Naive B cell (primary cell): Measurements from ENCODE around the gene ENKUR. TPM values are rescaled to one million over a fixed set of nuclear protein-coding genes. Genes with fewer than 3 reads are reported as not detected.

ENCODE experiments used
- ATAC-seq, 2 donors: fragments of 150-1000 bp; cut with Tn5 transposase; 2 replicates each; pipeline ENCODE4 v1.10.0; 2021; ENCODE audit warnings: low read depth in 2 of 2, mild to moderate bottlenecking in 2 of 2, moderate library complexity in 2 of 2
- DNase-seq: peaks from one replicate; pipeline ENCODE4 v3.0.0; 2022
- H3K27ac Mint-ChIP-seq, 6 donors: one replicate each; pipeline ENCODE4 v1.8.0; 2020 to 2022; ENCODE audit warnings: mild to moderate bottlenecking in 6 of 6, mixed read lengths in 6 of 6, moderate library complexity in 5 of 6, inconsistent platforms in 2 of 6
- H3K27me3 Mint-ChIP-seq, 3 donors: one replicate each; pipeline ENCODE4 v1.8.0; 2021 to 2022; ENCODE audit warnings: mixed read lengths in 3 of 3, mild to moderate bottlenecking in 1 of 3
- H3K36me3 Mint-ChIP-seq, 2 donors: one replicate each; pipeline ENCODE4 v1.8.0; 2020 to 2022; ENCODE audit warnings: mixed read lengths in 2 of 2, inconsistent platforms in 1 of 2, mild to moderate bottlenecking in 1 of 2
- H3K4me1 Mint-ChIP-seq, 3 donors: one replicate each; pipeline ENCODE4 v1.8.0; 2020 to 2022; ENCODE audit warnings: mixed read lengths in 3 of 3, inconsistent platforms in 1 of 3, mild to moderate bottlenecking in 1 of 3, moderate library complexity in 1 of 3
- H3K4me3 Mint-ChIP-seq, 8 donors: one replicate each; pipeline ENCODE4 v1.8.0; 2020 to 2022; ENCODE audit warnings: mild to moderate bottlenecking in 8 of 8, mixed read lengths in 8 of 8, moderate library complexity in 8 of 8, inconsistent platforms in 2 of 8
- H3K9me3 Mint-ChIP-seq, 7 donors: one replicate each; pipeline ENCODE4 v1.8.0; 2020 to 2022; ENCODE audit warnings: mixed read lengths in 7 of 7, mild to moderate bottlenecking in 5 of 7, inconsistent platforms in 2 of 7, moderate library complexity in 1 of 7
- polyA plus RNA-seq, 6 donors: library from polyadenylated mRNA; unstranded; fragments of 300-500 nt; fragmentation: Illumina TruSeq; gene quantifications; one replicate each; pipeline ENCODE4 v1.2.3, GENCODE V29; 2021; ENCODE audit warnings: low read depth in 6 of 6

Gene ENKUR
- polyA plus RNA-seq, 6 donors from 2014 or later: 0.61 to 3.1 (median 0.70) TPM; not detected in 2

DNA sequence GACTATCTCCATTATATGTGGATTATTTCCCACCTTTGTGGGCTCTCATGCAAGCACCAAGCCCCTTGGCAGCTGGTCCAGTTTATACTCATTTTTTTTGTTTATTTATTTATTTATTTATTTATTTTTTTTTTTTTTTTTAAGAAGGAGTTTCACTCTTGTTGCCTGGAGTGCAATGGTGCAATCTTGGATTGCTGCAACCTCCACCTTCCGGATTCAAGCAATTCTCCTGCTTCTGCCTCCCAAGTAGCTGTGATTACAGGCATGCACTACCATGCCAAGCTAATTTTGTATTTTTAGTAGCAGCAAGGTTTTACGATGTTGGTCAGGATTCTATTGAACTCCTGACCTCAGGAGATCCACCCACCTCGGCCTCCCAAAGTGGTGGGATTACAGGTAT is 66.3 kb downstream of the ENKUR start:
- Mint-ChIP-seq H3K4me3 (no peak overlapping the region), H3K9me3 (peaks cover 0 to 8% (median 0%) of the 10 kb centered on the region in 7 donors), H3K4me1 (peaks cover 8 to 19% (median 11%) of the 10 kb centered on the region in 3 donors), H3K36me3 (peaks cover 0 to 9% of the 10 kb centered on the region in 2 donors), H3K27ac (no peak overlapping the region), H3K27me3 (peaks cover 39 to 62% (median 52%) of the 10 kb centered on the region in 3 donors)
- DNase-seq (no peak), ATAC-seq (no peak)

- DNase-seq: no peak
- ATAC-seq: no peak
- H3K4me1 Mint-ChIP-seq: peaks cover 0 to 12% (median 3%) of the 10 kb centered on the region in 3 donors
- no peak overlapping the region for H3K4me3 Mint-ChIP-seq
- H3K36me3 Mint-ChIP-seq: peaks cover 0 to 9% of the 10 kb centered on the region in 2 donors
- H3K27ac Mint-ChIP-seq: peak overlapping the region in 1 of 6 donors; percentile 12
- H3K27me3 Mint-ChIP-seq: peaks cover 23 to 44% (median 36%) of the 10 kb centered on the region in 3 donors
- H3K9me3 Mint-ChIP-seq: peaks cover 0 to 8% (median 0%) of the 10 kb centered on the region in 7 donors
Measured at GRCh38 chr10:24947304-24948097, 68.5 kb downstream of the ENKUR start.

DNA sequence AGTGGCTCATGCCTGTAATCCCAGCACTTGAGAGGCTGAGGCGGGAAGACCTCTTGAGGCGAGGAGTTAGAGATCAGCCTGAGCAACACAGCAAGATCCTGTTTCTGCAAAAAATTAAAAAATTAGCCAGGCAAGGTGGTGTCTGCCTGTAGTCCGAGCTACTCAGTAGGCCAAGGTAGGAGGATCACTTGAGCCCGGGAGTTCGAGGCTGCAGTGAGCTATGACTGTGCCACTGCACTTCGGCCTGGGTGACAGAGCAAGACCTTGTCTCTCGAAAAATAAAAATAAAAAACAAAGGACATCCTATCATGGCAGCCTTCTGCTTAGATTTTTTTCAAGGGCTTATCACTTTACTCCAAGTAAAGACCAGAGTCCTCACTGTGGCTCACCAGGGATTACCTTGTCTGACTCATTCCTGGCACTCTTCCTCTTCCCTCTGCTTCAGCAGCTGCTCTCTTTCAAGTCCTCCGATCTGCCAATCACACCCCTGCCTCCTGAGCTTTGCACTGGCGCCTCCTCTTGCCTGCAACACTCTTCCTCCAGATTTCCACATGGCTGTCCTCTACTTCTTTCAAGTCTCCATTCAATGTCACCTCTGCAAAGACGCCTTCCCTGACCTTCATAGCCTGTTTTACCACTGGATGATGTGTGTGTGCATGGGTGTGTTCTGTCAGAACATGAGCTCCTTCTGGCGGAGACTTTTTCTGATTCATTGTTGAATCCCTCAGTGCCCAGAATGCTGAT is 71.3 kb downstream of the ENKUR start:
- H3K36me3 Mint-ChIP-seq: no peaks in the 10 kb centered on the region
- H3K4me3 Mint-ChIP-seq: no peak overlapping the region
- DNase-seq (no peak), ATAC-seq (no peak)
- no peaks in the 10 kb centered on the region for H3K4me1 Mint-ChIP-seq
- H3K27ac Mint-ChIP-seq: no peak overlapping the region
- H3K9me3 Mint-ChIP-seq: peaks cover 0 to 8% (median 0%) of the 10 kb centered on the region in 7 donors
- H3K27me3 Mint-ChIP-seq: peaks cover 9 to 23% (median 11%) of the 10 kb centered on the region in 3 donors

- ATAC-seq: no peak
Measured at GRCh38 chr10:24938525-24938924, 77.4 kb downstream of the ENKUR start.

GRCh38 chr10:24938076-24938475 is 77.9 kb downstream of the ENKUR start:
- Mint-ChIP-seq H3K4me3 (no peak overlapping the region), H3K9me3 (peaks cover 0 to 2% (median 0%) of the 10 kb centered on the region in 7 donors), H3K27me3 (peaks cover 4 to 15% (median 14%) of the 10 kb centered on the region in 3 donors), H3K4me1 (no peaks in the 10 kb centered on the region), H3K27ac (no peak overlapping the region), H3K36me3 (no peaks in the 10 kb centered on the region)
- no peak for DNase-seq
- ATAC-seq: no peak

More at GRCh38 chr10:24938525-24938924, 77.4 kb downstream of the ENKUR start:
- peaks cover 0 to 2% (median 0%) of the 10 kb centered on the region in 7 donors for H3K9me3 Mint-ChIP-seq
- no peaks in the 10 kb centered on the region for H3K36me3 Mint-ChIP-seq
- DNase-seq: no peak
- H3K4me1 Mint-ChIP-seq: no peaks in the 10 kb centered on the region
- H3K27ac Mint-ChIP-seq: no peak overlapping the region
- no peak overlapping the region for H3K4me3 Mint-ChIP-seq
- H3K27me3 Mint-ChIP-seq: peaks cover 4 to 15% (median 14%) of the 10 kb centered on the region in 3 donors

GRCh38 chr10:24935504-24936292 is 80.3 kb downstream of the ENKUR start:
- Mint-ChIP-seq H3K27ac (no peak overlapping the region), H3K4me1 (no peaks in the 10 kb centered on the region)

More at GRCh38 chr10:24935504-24936292, 80.3 kb downstream of the ENKUR start:
- DNase-seq: no peak
- Mint-ChIP-seq H3K36me3 (no peaks in the 10 kb centered on the region), H3K9me3 (peaks cover 0 to 2% (median 0%) of the 10 kb centered on the region in 7 donors), H3K4me3 (no peak overlapping the region), H3K27me3 (peaks cover 4 to 22% (median 14%) of the 10 kb centered on the region in 3 donors)
- ATAC-seq: no peak

Other genes with a start within 250 kb of the ENKUR start
- gene PRTFDC1, start 63.6 kb downstream of the ENKUR start, polyA plus RNA-seq: under 1 TPM in 3 of 6 donors, not detected in 3; 0.15 to 0.38 (median 0.32) TPM
- gene THNSL1, start 454 bp upstream of the ENKUR start, polyA plus RNA-seq: 1 to 10 TPM; 2.2 to 6.2 (median 4.2) TPM
- not detected for gene GPR158, start 158.8 kb upstream of the ENKUR start, polyA plus RNA-seq